PC-3 (cell line): ENCODE measurements around the gene RNF19B. TPM values are rescaled to one million over a fixed set of nuclear protein-coding genes. Genes with fewer than 3 reads are reported as not detected.
"Not testable (repeated sequence)": the region's sequence is repeated elsewhere in the genome, so short reads cannot be mapped to it uniquely, and the experiment has no call there.

Experiments
- ATAC-seq: fragments of 200-7000 bp; cut with Tn5 transposase; 2 replicates; pipeline ENCODE4 v1.9.1; 2020; ENCODE audit warnings: mild to moderate bottlenecking, moderate library complexity
- BruUV-seq: library from RNA; stranded (reverse); fragments of 400-500 nt; replicated peaks from 2 replicates; lab custom pipeline; 2021; lab: Mats Ljungman, UMichigan
- CTCF ChIA-PET: fragments of 300-600 bp; sonication (Branson Sonifier 250); formaldehyde crosslinking; loops from one replicate; lab custom pipeline; 2022; ENCODE audit warnings: antibody characterized with exemption; lab: Charles Lee
- POLR2A ChIA-PET: fragments of 300-600 bp; sonication (Branson Sonifier 250); formaldehyde crosslinking; loops from one replicate; lab custom pipeline; 2022; ENCODE audit warnings: antibody characterized with exemption; ENCODE audit not compliant: unreplicated experiment; lab: Charles Lee
- DNase-seq: peaks from one replicate; pipeline ENCODE4 v3.0.0-alpha.2; 2015
- H2AFZ ChIP-seq: fragments of 300-600 bp; sonication (generic); 2 replicates; pipeline ENCODE4 v1.6.0; 2016; ENCODE audit warnings: antibody characterized with exemption, low read length
- H3F3A ChIP-seq: fragments of 300-600 bp; sonication (generic); one replicate; pipeline ENCODE4 v1.6.0; 2017; ENCODE audit warnings: antibody characterized with exemption, low read length, control low read depth, mild to moderate bottlenecking; ENCODE audit not compliant: unreplicated experiment
- H3K27ac ChIP-seq: fragments of 300-600 bp; sonication (generic); 2 replicates; pipeline ENCODE4 v1.5.1; 2016; ENCODE audit warnings: mild to moderate bottlenecking, low read length
- H3K27me3 ChIP-seq: fragments of 300-600 bp; sonication (generic); 2 replicates; pipeline ENCODE4 v1.6.1; 2016; ENCODE audit warnings: low read length, mixed read lengths
- H3K36me3 ChIP-seq: fragments of 300-600 bp; sonication (generic); 2 replicates; pipeline ENCODE4 v1.6.1; 2016; ENCODE audit warnings: low read depth, mixed run types, low read length, mixed read lengths
- H3K4me1 ChIP-seq: fragments of 300-600 bp; sonication (generic); 2 replicates; pipeline ENCODE4 v1.5.1; 2016; ENCODE audit warnings: low read length; ENCODE audit not compliant: insufficient read depth
- H3K4me2 ChIP-seq: fragments of 300-600 bp; sonication (generic); 2 replicates; pipeline ENCODE4 v1.6.0; 2016; ENCODE audit warnings: low read length
- H3K4me3 ChIP-seq: fragments of 300-600 bp; sonication (generic); 2 replicates; pipeline ENCODE4 v1.5.1; 2016; ENCODE audit warnings: mild to moderate bottlenecking, low read length, mixed read lengths
- H3K79me2 ChIP-seq: fragments of 300-600 bp; sonication (generic); 2 replicates; pipeline ENCODE4 v1.6.1; 2017; ENCODE audit warnings: low read length, mixed read lengths
- H3K9ac ChIP-seq: fragments of 300-600 bp; sonication (generic); 2 replicates; pipeline ENCODE4 v1.6.0; 2016; ENCODE audit warnings: mild to moderate bottlenecking, low read length
- H3K9me2 ChIP-seq: fragments of 300-600 bp; sonication (generic); replicated peaks from 2 replicates; pipeline ENCODE4 v1.6.1; 2016; ENCODE audit warnings: mixed run types, low read length, mixed read lengths
- H3K9me3 ChIP-seq: fragments of 300-600 bp; sonication (generic); 2 replicates; pipeline ENCODE4 v1.6.1; 2016; ENCODE audit warnings: low read length, mixed read lengths
- H4K20me1 ChIP-seq: fragments of 300-600 bp; sonication (generic); 2 replicates; pipeline ENCODE4 v1.6.1; 2016; ENCODE audit warnings: low read length, mixed read lengths
- CTCF ChIP-seq: fragments of 300-600 bp; sonication (generic); conservative IDR thresholded peaks from 2 replicates; pipeline ENCODE4 v1.5.1; 2017; ENCODE audit warnings: antibody characterized with exemption, low read depth, mild to moderate bottlenecking, low read length
- EZH2 ChIP-seq: fragments of 300-600 bp; sonication (generic); IDR thresholded peaks from one replicate; pipeline ENCODE4 v1.6.1; 2017; ENCODE audit warnings: antibody characterized with exemption, mild to moderate bottlenecking, low read length; ENCODE audit not compliant: unreplicated experiment
- EZH2phosphoT487 ChIP-seq: fragments of 300-600 bp; sonication (generic); IDR thresholded peaks from 2 replicates; pipeline ENCODE4 v1.6.1; 2018; ENCODE audit warnings: mild to moderate bottlenecking, antibody characterized with exemption, low read length, borderline replicate concordance
- intact Hi-C: fragments of 100-400 bp; cut with micrococcal nuclease; formaldehyde crosslinking; loops from 2 replicates; pipeline ENCODE4 v1.9.0; 2023
- total RNA-seq: library from RNA; depleted of rRNA; stranded (reverse); fragments of >200 nt; gene quantifications from 2 replicates; pipeline ENCODE4 v1.2.3, GENCODE V29; 2014

RNF19B gene
- total RNA-seq, 1 experiment from 2014 or later, result 17.9 TPM

DNA sequence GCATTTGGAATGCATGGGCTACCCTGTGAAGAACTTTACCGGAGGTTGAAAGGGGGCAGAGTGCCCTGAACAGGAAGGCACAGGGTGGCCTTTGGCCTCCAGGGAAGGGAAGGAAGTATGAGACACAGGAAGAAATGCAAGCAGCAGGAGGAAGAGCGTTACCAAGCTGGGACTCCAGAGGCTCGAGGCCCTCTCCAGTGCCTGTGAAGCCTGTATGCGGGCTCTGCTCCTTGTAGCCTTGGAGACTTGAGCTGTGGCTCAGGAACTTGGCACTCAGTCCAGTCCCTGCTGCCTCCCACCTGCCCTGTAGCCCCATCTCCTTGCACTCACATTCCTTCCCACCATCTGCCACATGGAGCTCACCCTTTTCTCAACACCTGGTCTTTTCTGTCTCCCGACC lies 33.5 kb upstream of the RNF19B start:
- BruUV-seq, result no TSS peak
- no peaks in the 10 kb centered on the region for H3K9me2 ChIP-seq
- DNase-seq (no peak), ATAC-seq (peak; percentile 18; the same call in 1 of the 2 replicates)
- no peaks in the 10 kb centered on the region for H3K9me3 ChIP-seq
- intact Hi-C loops, result no loop called here
- H3K4me2 ChIP-seq, result no peak overlapping the region
- H3K27ac ChIP-seq, result peak overlapping the region; percentile 4; the same call in 1 of the 2 replicates
- H3F3A ChIP-seq, result no peaks in the 10 kb centered on the region
- H4K20me1 ChIP-seq, result no peaks in the 10 kb centered on the region
- H3K9ac ChIP-seq, result no peak overlapping the region
- H2AFZ ChIP-seq, result no peak overlapping the region
- no peak overlapping the region for H3K4me3 ChIP-seq
- H3K27me3 ChIP-seq, result no peaks in the 10 kb centered on the region
- TF ChIP-seq EZH2 (no peak), CTCF (no peak), EZH2phosphoT487 (no peak)
- CTCF ChIA-PET, result interaction anchor here (1.1 kb wide), 1 partner anchor 9 kb away, joined by 3 read pairs; no protein-coding TSS in a partner anchor
- POLR2A ChIA-PET, result no interaction called here
- H3K79me2 ChIP-seq, result no peaks in the 10 kb centered on the region
- no peaks in the 10 kb centered on the region for H3K36me3 ChIP-seq
- H3K4me1 ChIP-seq, result peaks cover 15% of the 10 kb centered on the region

DNA sequence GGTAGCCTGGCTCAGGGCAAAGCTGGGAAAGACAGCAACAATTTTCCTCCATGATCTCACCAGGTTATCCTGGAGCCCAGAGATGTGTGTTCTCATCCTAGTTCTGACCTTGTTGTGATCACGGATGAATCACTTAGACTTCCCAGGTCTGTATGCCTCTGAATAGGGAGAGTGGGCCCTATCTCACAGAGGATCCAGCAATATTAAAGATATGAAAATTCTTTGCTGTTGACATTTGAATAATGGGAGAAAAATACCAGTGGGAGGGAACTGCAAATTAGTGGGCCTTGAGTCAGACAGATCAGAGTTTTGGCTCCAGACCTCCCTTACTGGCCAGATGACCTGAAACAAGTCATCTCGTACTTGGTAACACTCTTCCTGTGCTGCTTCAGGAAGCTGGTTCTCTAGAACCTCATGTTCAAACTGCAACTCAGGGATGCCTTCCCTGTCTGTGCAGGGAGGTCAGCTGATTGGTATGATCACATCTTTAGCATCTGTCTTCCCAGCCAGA lies 32.8 kb upstream of the RNF19B start:
- Histone ChIP-seq H3K9ac (no peak overlapping the region), H3K4me3 (no peak overlapping the region), H2AFZ (no peak overlapping the region), H3K9me2 (no peaks in the 10 kb centered on the region), H3K4me1 (peaks cover 22% of the 10 kb centered on the region), H3K4me2 (no peak overlapping the region), H3K27me3 (no peaks in the 10 kb centered on the region), H3K9me3 (no peaks in the 10 kb centered on the region), H3F3A (no peaks in the 10 kb centered on the region), H3K27ac (peak overlapping the region; percentile 4; the same call in 1 of the 2 replicates), H3K36me3 (no peaks in the 10 kb centered on the region), H3K79me2 (no peaks in the 10 kb centered on the region), H4K20me1 (no peaks in the 10 kb centered on the region)
- DNase-seq (no peak), ATAC-seq (peak; percentile 10; the same call in 1 of the 2 replicates)
- TF ChIP-seq EZH2phosphoT487 (no peak), EZH2 (no peak), CTCF (no peak)
- ChIA-PET CTCF (interaction anchor here (1.1 kb wide), 1 partner anchor 10 kb away, joined by 3 read pairs; no protein-coding TSS in a partner anchor), POLR2A (no interaction called here)
- BruUV-seq, result no TSS peak
- intact Hi-C loops, result no loop called here

DNA sequence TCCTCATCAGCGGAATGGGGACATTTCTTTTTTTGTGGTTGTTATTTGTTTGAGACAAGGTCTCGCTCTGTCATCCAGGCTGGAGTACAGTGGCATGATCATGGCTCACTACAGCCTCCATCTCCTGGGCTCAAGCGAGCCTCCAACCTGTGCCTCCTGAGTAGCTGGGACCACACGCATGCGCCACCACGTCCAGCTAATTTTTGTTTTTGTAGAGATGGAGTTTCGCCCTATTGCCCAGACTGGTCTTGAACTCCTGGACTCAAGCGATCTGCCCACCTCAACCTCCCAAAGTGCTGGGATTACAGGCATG lies 28.7 kb upstream of the RNF19B start:
- peak overlapping the region; percentile 61 for H3K27ac ChIP-seq
- H3K4me2 ChIP-seq, CTCF ChIA-PET, BruUV-seq, H3K9me3 ChIP-seq, H3K9me2 ChIP-seq, H4K20me1 ChIP-seq, H3K4me3 ChIP-seq, H2AFZ ChIP-seq, POLR2A ChIA-PET, H3K36me3 ChIP-seq, H3K79me2 ChIP-seq, H3F3A ChIP-seq, H3K9ac ChIP-seq, ATAC-seq, H3K27me3 ChIP-seq, DNase-seq: not testable (repeated sequence)
- intact Hi-C loops, result loop anchor here (2.0 to 5.0 kb wide), 3 partner anchors 14 to 61 kb away; no protein-coding TSS in a partner anchor
- peaks cover 46% of the 10 kb centered on the region for H3K4me1 ChIP-seq
